Endodermal cell (in vitro differentiated cells): Measurements from ENCODE around the gene FRS3. TPM values are rescaled to one million over a fixed set of nuclear protein-coding genes. Genes with fewer than 3 reads are reported as not detected.
A peak's percentile ranks its signal among the peaks of the same experiment; 100 is the strongest.

Source experiments
- DNase-seq: peaks from one replicate; pipeline ENCODE4 v3.0.0-alpha.2; 2017
- H3K27ac ChIP-seq: 2 replicates; pipeline ENCODE4 v1.5.1; 2013; ENCODE audit warnings: mild to moderate bottlenecking, low read depth, low read length, moderate library complexity
- H3K27me3 ChIP-seq: 2 replicates; pipeline ENCODE4 v1.6.1; 2013; ENCODE audit warnings: mild to moderate bottlenecking, low read length, moderate library complexity; ENCODE audit not compliant: insufficient read depth, control insufficient read depth, poor library complexity, severe bottlenecking
- H3K36me3 ChIP-seq: 2 replicates; pipeline ENCODE4 v1.7.0; 2013; ENCODE audit warnings: mild to moderate bottlenecking, low read length, moderate library complexity; ENCODE audit not compliant: control insufficient read depth, insufficient read depth
- H3K4me1 ChIP-seq: one replicate; pipeline ENCODE4 v1.7.0; 2013; ENCODE audit warnings: low read length; ENCODE audit not compliant: control insufficient read depth, insufficient read depth
- H3K4me3 ChIP-seq: 2 replicates; pipeline ENCODE4 v1.5.1; 2013; ENCODE audit warnings: mild to moderate bottlenecking, low read length, moderate library complexity
- H3K9ac ChIP-seq: 2 replicates; pipeline ENCODE4 v1.6.1; 2013; ENCODE audit warnings: mild to moderate bottlenecking, low read length, moderate library complexity; ENCODE audit not compliant: poor library complexity, severe bottlenecking; ENCODE audit errors: extremely low read depth
- H3K9me3 ChIP-seq: 2 replicates; pipeline ENCODE4 v1.6.1; 2013; ENCODE audit warnings: mild to moderate bottlenecking, low read length, moderate library complexity; ENCODE audit not compliant: control insufficient read depth
- H3K27ac Mint-ChIP-seq: 2 replicates; pipeline ENCODE4 v1.8.0; 2020; ENCODE audit warnings: mixed read lengths
- H3K27me3 Mint-ChIP-seq: 2 replicates; pipeline ENCODE4 v1.8.0; 2021; ENCODE audit warnings: mild to moderate bottlenecking, mixed read lengths; ENCODE audit not compliant: insufficient read depth
- H3K36me3 Mint-ChIP-seq: 2 replicates; pipeline ENCODE4 v1.8.0; 2020; ENCODE audit warnings: low read depth, mixed read lengths
- H3K4me1 Mint-ChIP-seq: 2 replicates; pipeline ENCODE4 v1.8.0; 2020; ENCODE audit warnings: mixed read lengths
- H3K4me3 Mint-ChIP-seq: 2 replicates; pipeline ENCODE4 v1.8.0; 2020; ENCODE audit warnings: mild to moderate bottlenecking, moderate library complexity, mixed read lengths
- H3K9me3 Mint-ChIP-seq: 2 replicates; pipeline ENCODE4 v1.8.0; 2020; ENCODE audit warnings: mild to moderate bottlenecking, mixed read lengths
- WGBS, 2 experiments: methylation state at CpG; one replicate each; pipeline versions ENCODE4 v1.1.5 to v1.1.7; 2013; ENCODE audit warnings: missing lambda C conversion rate in 2 of 2, mixed read lengths in 1 of 2; ENCODE audit not compliant: insufficient coverage in 1 of 2, insufficient read length in 1 of 2; 5-methylcytosine and 5-hydroxymethylcytosine counted together
- total RNA-seq, 2 donors: library from RNA; stranded (reverse); fragmentation: NEBNext Ultra II Directional in 1 of 2; extraction: Animal tissue kit (Norgen Biotek cat#: 25700) in 1 of 2; gene quantifications; 2 replicates in 1 of 2; 3 replicates in 1 of 2; pipeline ENCODE4 v1.2.1, GENCODE V29; 2021
- TF ChIP-seq, protein P1 (sequence below): fragments of 200-600 bp; sonication (generic); conservative IDR thresholded peaks from 2 replicates; pipeline ENCODE4 v1.5.0; 2021; ENCODE audit warnings: antibody characterized with exemption, mild to moderate bottlenecking

Gene FRS3
- total RNA-seq, 2 donors from 2014 or later = 7.5 to 12.0 TPM

- WGBS, 2 experiments = 84 to 92% methylated on average over 4 to 8 of the region's 8 CpGs
- Mint-ChIP-seq H3K4me3 (no peak overlapping the region), H3K27me3 (no peaks in the 10 kb centered on the region), H3K9me3 (no peaks in the 10 kb centered on the region), H3K4me1 (peaks cover 13% of the 10 kb centered on the region), H3K36me3 (no peaks in the 10 kb centered on the region), H3K27ac (peak overlapping the region; percentile 44)
- no peaks in the 10 kb centered on the region for H3K27me3 ChIP-seq
- no peak overlapping the region for H3K4me3 ChIP-seq
- no peaks in the 10 kb centered on the region for H3K9me3 ChIP-seq
- no peak for DNase-seq
- TF ChIP-seq, protein P1, sequence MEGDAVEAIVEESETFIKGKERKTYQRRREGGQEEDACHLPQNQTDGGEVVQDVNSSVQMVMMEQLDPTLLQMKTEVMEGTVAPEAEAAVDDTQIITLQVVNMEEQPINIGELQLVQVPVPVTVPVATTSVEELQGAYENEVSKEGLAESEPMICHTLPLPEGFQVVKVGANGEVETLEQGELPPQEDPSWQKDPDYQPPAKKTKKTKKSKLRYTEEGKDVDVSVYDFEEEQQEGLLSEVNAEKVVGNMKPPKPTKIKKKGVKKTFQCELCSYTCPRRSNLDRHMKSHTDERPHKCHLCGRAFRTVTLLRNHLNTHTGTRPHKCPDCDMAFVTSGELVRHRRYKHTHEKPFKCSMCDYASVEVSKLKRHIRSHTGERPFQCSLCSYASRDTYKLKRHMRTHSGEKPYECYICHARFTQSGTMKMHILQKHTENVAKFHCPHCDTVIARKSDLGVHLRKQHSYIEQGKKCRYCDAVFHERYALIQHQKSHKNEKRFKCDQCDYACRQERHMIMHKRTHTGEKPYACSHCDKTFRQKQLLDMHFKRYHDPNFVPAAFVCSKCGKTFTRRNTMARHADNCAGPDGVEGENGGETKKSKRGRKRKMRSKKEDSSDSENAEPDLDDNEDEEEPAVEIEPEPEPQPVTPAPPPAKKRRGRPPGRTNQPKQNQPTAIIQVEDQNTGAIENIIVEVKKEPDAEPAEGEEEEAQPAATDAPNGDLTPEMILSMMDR = no peak
- no peak overlapping the region for H3K9ac ChIP-seq
- H3K27ac ChIP-seq = no peak overlapping the region
- no peaks in the 10 kb centered on the region for H3K36me3 ChIP-seq
- no peaks in the 10 kb centered on the region for H3K4me1 ChIP-seq
Observed at GRCh38 chr6:41722969-41723529, 56.7 kb downstream of the FRS3 start.

DNA sequence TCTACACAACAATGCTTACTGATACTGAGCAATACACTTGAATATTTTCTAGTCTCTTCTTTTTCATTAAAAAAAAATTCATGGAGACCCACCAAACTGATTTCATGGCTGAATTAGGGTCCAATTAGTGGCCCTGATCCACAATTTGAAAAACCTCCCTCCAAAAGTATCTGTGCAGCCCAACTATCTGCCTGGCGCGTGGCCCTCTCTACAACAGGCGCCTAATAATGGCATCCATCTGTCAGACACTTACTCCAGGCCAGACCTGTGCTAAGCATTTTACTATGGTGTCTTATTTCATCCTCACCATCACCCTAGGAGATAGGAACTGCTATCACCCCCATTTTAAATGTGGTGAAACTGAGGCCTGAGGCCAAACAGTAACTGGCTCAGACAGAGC lies 58.3 kb downstream of the FRS3 start:
- H3K4me3 ChIP-seq = no peak overlapping the region
- H3K4me1 ChIP-seq = no peaks in the 10 kb centered on the region
- no peaks in the 10 kb centered on the region for H3K9me3 ChIP-seq
- H3K9ac ChIP-seq = no peak overlapping the region
- no peak overlapping the region for H3K27ac Mint-ChIP-seq
- no peak for DNase-seq
- no peak overlapping the region for H3K4me3 Mint-ChIP-seq
- H3K27me3 ChIP-seq = no peaks in the 10 kb centered on the region
- H3K36me3 ChIP-seq = no peaks in the 10 kb centered on the region
- 98 to 100% methylated on average over 1 to 3 of the region's 3 CpGs for WGBS, 2 experiments
- no peaks in the 10 kb centered on the region for H3K36me3 Mint-ChIP-seq
- no peak overlapping the region for H3K27ac ChIP-seq
- H3K9me3 Mint-ChIP-seq = no peaks in the 10 kb centered on the region
- TF ChIP-seq, protein P1 = no peak
- H3K27me3 Mint-ChIP-seq = no peaks in the 10 kb centered on the region
- H3K4me1 Mint-ChIP-seq = peaks cover 13% of the 10 kb centered on the region

DNA sequence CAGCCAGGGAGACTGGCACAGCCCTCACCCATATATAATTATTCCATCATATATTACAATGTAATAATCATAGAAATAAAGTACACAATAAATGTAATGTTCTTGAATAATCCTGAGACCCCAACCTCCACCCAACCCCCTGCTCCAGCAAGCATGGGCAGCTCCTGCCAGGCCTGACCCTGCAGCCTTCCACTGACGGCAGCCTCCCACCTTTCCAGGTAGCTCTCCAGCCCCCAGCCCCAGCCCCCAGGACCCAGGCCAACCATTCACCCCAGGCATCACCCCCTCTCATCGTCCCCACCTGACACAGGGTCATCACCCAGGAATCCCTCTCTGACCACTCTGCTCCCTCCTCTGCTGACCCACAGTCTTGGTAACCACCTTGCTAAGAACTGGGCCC lies 58.9 kb downstream of the FRS3 start:
- no peaks in the 10 kb centered on the region for H3K27me3 ChIP-seq
- peak overlapping the region; percentile 48 for H3K27ac Mint-ChIP-seq
- DNase-seq = no peak
- no peaks in the 10 kb centered on the region for H3K9me3 Mint-ChIP-seq
- no peaks in the 10 kb centered on the region for H3K36me3 ChIP-seq
- no peaks in the 10 kb centered on the region for H3K9me3 ChIP-seq
- peaks cover under 1% of the 10 kb centered on the region for H3K27me3 Mint-ChIP-seq
- WGBS, 2 experiments = 88% methylated on average over 2 of the region's 2 CpGs; no CpG with 5 or more reads in 1 of the 2 experiments
- TF ChIP-seq, protein P1 = no peak
- H3K4me1 ChIP-seq = no peaks in the 10 kb centered on the region
- no peak overlapping the region for H3K27ac ChIP-seq
- no peaks in the 10 kb centered on the region for H3K36me3 Mint-ChIP-seq
- H3K4me1 Mint-ChIP-seq = peaks cover 13% of the 10 kb centered on the region
- H3K9ac ChIP-seq = no peak overlapping the region
- H3K4me3 Mint-ChIP-seq = no peak overlapping the region
- H3K4me3 ChIP-seq = no peak overlapping the region
